COLO668 (cell line): ENCODE measurements around the gene TTC39B.
A peak's percentile ranks its signal among the peaks of the same experiment; 100 is the strongest.
"Not testable (repeated sequence)": the region's sequence is repeated elsewhere in the genome, so short reads cannot be mapped to it uniquely, and the experiment has no call there.

Source experiments
- DNase-seq: peaks from one replicate; lab custom pipeline; 2025; ENCODE audit not compliant: unreplicated experiment; lab: John Stamatoyannopoulos, UW

The TTC39B gene

DNA sequence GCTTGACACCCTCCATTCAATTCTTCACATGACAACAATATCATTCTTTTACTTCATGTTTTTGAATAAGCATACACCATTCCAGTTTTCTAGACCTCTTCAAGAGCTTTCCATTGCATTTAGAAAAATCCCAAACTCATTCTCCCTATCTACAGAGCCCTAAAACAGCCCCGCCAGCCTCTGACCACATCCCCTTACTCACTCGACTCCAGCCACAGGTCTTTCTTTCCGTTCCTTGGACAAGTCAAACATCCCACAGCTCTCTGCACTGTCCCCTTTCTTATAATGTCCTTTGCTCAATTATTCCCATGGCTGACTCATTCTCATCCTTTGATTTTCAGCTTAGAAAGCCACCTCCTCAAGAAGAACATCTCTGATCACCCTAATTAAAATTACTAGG, 38.2 kb downstream of the TTC39B start:
- no peak for DNase-seq

GRCh38 chr9:15268317-15268716, 38.7 kb downstream of the TTC39B start:
- DNase-seq: no peak

- no peak for DNase-seq
Measured at GRCh38 chr9:15264918-15265317, 42.1 kb downstream of the TTC39B start.

DNA sequence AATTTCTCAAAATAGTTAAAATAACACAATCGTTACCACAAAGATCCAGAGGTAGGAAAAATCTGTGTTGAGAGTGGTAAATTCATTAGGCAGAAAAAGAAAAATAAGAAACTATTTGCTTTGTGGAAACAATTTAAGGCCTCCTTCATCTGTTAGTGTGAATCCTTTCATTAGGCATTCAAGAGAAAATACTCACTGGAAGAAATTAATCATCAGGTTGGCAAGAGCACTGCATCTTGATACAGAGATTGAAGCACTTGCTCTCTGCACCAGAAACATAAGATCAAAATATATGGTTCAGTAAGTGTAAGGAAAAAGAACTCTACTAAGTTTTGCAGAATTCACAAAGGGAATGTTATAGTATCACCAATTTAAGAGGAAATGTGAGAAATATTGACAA, 44.4 kb downstream of the TTC39B start:
- DNase-seq: no peak

GRCh38 chr9:15256426-15256825, 50.6 kb downstream of the TTC39B start:
- DNase-seq: no peak

- DNase-seq: no peak
Measured at GRCh38 chr9:15253786-15254185, 53.2 kb downstream of the TTC39B start.

- no peak for DNase-seq
Measured at GRCh38 chr9:15253197-15253596, 53.8 kb downstream of the TTC39B start.

GRCh38 chr9:15249981-15250380, 57.0 kb downstream of the TTC39B start:
- no peak for DNase-seq

- DNase-seq: no peak
Measured at GRCh38 chr9:15249042-15249818, 57.8 kb downstream of the TTC39B start.

- DNase-seq: no peak
Measured at GRCh38 chr9:15248621-15249020, 58.4 kb downstream of the TTC39B start.

DNA sequence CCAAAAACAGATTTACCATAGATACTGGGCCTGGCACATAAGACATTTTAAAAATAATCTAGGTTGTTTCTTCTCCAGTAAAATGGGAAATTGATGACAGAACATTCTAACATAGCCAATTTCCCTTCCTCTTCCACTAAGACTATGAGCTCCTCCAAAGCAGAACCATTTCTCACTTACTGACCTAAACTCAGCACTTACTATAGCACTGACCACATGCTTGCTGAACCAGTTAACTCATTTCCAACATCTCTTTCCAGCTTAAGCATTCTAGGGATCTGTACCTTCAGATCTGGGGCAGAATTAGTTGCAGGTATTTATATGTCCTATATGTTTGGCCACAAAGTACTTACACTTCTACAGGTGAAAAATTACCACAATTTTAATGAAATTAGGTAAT, 58.9 kb downstream of the TTC39B start:
- no peak for DNase-seq

DNA sequence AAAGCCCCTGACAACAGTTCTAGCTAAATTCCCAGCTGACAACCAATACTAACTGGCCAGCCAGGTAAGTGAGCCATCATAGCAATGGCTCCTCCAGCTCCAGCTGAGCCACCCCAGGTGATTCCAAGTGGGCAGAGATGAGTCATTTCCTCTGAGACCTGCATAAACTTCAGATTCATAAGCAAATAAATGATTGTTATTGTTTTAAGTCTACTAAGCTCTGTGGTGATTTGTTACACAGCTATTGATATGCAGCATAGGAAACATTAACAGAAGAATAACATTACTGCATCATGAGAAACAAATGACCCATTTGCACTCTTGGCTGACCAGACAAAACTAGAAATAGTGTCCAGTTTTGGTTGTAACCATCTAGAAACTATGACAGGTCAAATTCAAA, 60.3 kb downstream of the TTC39B start:
- DNase-seq: peak; percentile 12

- DNase-seq: no peak
Measured at GRCh38 chr9:15246243-15246642, 60.8 kb downstream of the TTC39B start.

DNA sequence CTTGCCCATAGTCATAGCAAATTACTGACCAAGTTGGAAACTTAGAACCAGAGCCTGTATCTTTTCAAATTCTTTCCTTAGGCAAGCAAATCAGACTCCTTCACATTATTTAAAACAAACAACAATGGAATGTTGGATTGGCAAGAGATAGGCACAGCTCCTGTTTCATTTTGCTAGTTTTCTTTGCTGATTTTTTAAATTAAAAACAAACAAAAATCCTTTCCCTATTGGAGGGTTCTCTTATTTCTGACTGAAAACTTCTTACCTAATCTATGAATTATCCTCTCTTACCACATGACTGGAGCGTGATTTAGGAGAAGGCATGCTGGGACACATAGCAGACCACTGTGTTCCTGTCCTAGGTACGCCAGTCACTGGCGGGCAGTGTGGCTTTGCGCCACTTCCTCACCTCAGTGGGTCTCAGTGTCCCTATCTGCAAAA, 63.0 kb downstream of the TTC39B start:
- no peak for DNase-seq

- DNase-seq: no peak
Measured at GRCh38 chr9:15243081-15243480, 63.9 kb downstream of the TTC39B start.

DNA sequence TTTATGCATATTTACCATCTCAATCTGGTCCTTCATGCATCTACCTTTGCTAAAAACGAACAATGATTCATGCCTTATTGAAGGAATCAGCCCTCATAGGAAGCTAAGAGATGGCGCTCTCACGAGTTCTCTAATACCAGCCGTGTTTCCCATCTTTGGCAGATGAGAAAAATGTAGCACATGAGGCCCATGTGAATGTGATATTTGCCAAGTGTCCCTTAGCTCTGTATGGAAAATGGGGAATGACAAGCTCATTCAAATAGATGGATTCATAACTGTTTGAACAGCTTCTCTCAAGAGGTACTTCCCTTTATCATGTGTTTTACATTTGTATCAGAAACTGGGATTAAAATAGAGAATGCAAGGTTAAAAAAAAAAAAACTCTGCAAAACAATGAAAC, 66.1 kb downstream of the TTC39B start:
- peak; percentile 13 for DNase-seq

DNA sequence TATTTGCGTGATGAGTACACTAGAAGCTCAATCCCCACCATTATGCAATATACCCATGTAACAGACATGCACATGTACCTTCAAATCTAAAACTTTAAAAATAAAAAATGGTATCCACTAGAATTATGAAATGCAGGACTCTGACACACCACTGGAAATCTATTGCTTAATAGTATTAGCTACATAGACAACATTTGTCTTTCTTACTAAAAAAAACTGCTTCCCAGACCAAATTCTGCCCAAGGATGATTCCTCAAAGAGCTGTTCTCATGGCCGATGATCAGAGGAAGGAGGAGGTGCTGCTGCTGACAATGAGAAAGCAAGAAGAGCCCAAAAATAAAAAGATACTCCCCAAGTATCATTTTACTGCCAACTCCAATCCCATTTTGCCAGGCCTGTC, 67.2 kb downstream of the TTC39B start:
- DNase-seq: no peak

GRCh38 chr9:15238646-15239045, 68.4 kb downstream of the TTC39B start:
- DNase-seq: no peak

DNA sequence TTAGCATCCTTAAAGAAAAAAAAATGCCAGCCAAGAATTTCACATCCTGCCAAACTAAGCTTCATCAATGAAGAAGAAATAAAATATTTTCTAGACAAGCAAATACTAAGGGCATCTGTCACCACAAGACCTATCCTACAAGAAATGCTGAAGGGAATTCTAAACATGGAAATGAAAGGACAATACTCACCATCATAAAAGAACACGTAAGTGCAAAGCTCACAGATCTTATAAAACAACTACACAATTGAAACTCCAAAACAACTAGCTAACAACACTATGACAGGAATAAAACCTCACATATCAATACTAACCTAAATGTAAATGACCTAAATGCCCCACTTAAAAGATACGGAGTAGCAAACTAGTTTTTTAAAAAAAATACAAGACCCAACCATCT, 71.4 kb downstream of the TTC39B start:
- DNase-seq: no peak

GRCh38 chr9:15233941-15234490, 73.0 kb downstream of the TTC39B start:
- not testable (repeated sequence) for DNase-seq

DNA sequence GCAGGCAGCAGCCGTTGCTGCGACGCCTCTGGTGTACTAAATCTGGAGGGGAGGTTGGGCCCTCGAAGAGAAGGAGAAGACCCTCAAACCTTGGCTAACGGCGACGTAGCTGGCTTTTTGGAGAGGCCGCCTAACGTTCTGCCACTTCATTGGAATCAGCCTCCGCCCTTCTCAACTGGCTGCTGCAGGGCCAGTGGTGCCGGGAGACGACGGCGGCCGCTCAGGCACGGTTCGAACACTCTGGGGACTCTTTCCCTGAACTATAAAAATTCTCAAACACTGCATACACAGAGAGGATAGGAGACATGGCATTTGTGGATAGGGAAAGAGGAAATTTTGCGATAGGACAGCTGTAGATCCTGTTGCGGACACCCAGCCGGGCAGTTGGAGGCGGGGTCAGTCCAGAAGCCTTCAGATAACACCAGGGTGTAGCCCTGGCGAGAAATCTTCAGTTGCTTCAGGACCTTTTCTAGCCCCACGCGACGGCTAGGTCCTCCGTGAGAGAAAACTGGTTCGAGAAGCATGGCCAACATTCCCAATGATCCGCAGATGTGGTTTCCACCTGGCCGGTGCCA, 74.2 kb downstream of the TTC39B start:
- DNase-seq: not testable (repeated sequence)

GRCh38 chr9:15231788-15232635, 75.0 kb downstream of the TTC39B start:
- DNase-seq: no peak
